SK-N-SH treated with all-trans-retinoic acid at 6 μM for 48 hours (cell line): ENCODE data around the gene LATS1.
"Not testable (repeated sequence)": the region's sequence is repeated elsewhere in the genome, so short reads cannot be mapped to it uniquely, and the experiment has no call there.

ENCODE experiments used
- ATAC-seq: fragments of 200-7000 bp; cut with Tn5 transposase; 3 replicates; pipeline ENCODE4 v1.9.1; 2020; ENCODE audit warnings: mild to moderate bottlenecking, moderate library complexity
- ARNTL ChIP-seq: fragments of 450-650 bp; formaldehyde crosslinking; IDR thresholded peaks from 2 replicates; pipeline ENCODE4 v1.5.0; 2020; ENCODE audit warnings: low read depth, mild to moderate bottlenecking, moderate library complexity, borderline replicate concordance
- BACH2 ChIP-seq: fragments of 250-450 bp; sonication (Bioruptor Pico); IDR thresholded peaks from 2 replicates; pipeline ENCODE4 v1.9.0; 2021; ENCODE audit warnings: mild to moderate bottlenecking, borderline replicate concordance
- CSDC2 ChIP-seq: fragments of 250-450 bp; sonication (Bioruptor Pico); IDR thresholded peaks from 2 replicates; pipeline ENCODE4 v1.5.0; 2020; ENCODE audit warnings: mild to moderate bottlenecking, moderate library complexity
- CSRNP3 ChIP-seq: fragments of 250-450 bp; sonication (Bioruptor Pico); IDR thresholded peaks from 2 replicates; pipeline ENCODE4 v1.5.1; 2021; ENCODE audit warnings: mild to moderate bottlenecking, moderate library complexity
- ESRRG ChIP-seq: fragments of 250-450 bp; sonication (Bioruptor Pico); IDR thresholded peaks from 2 replicates; pipeline ENCODE4 v1.6.1; 2021; ENCODE audit warnings: mild to moderate bottlenecking
- GLIS3 ChIP-seq: fragments of 250-450 bp; sonication (Bioruptor Pico); IDR thresholded peaks from 2 replicates; pipeline ENCODE4 v1.5.0; 2020; ENCODE audit warnings: mild to moderate bottlenecking, moderate library complexity
- ISL1 ChIP-seq: fragments of 250-450 bp; sonication (Bioruptor Pico); IDR thresholded peaks from 2 replicates; pipeline ENCODE4 v2.1.2; 2022; ENCODE audit warnings: mild to moderate bottlenecking, moderate library complexity
- OSR1 ChIP-seq: fragments of 250-450 bp; sonication (Bioruptor Pico); IDR thresholded peaks from 2 replicates; pipeline ENCODE4 v1.8.0; 2022; ENCODE audit warnings: moderate library complexity, mild to moderate bottlenecking, inconsistent platforms
- PATZ1 ChIP-seq: fragments of 250-450 bp; sonication (Bioruptor Pico); IDR thresholded peaks from 2 replicates; pipeline ENCODE4 v1.8.0; 2020; ENCODE audit warnings: mild to moderate bottlenecking, moderate library complexity, borderline replicate concordance
- PPARA ChIP-seq: fragments of 250-450 bp; sonication (Bioruptor Pico); IDR thresholded peaks from 2 replicates; pipeline ENCODE4 v1.5.0; 2020; ENCODE audit warnings: mild to moderate bottlenecking, borderline replicate concordance
- RARB ChIP-seq: fragments of 250-450 bp; sonication (Bioruptor Pico); IDR thresholded peaks from 2 replicates; pipeline ENCODE4 v1.8.0; 2021; ENCODE audit warnings: mild to moderate bottlenecking, moderate library complexity
- SNAI2 ChIP-seq: fragments of 250-450 bp; sonication (Bioruptor Pico); IDR thresholded peaks from 2 replicates; pipeline ENCODE4 v1.5.0; 2020; ENCODE audit warnings: mild to moderate bottlenecking, moderate library complexity
- TCF4 ChIP-seq: fragments of 250-450 bp; sonication (Bioruptor Pico); IDR thresholded peaks from 2 replicates; pipeline ENCODE4 v1.8.0; 2021; ENCODE audit warnings: mild to moderate bottlenecking, moderate library complexity, borderline replicate concordance
- TOX ChIP-seq: fragments of 250-450 bp; sonication (Bioruptor Pico); IDR thresholded peaks from 2 replicates; pipeline ENCODE4 v1.8.0; 2021; ENCODE audit warnings: mild to moderate bottlenecking, moderate library complexity, borderline replicate concordance
- ZC3H10 ChIP-seq: fragments of 250-450 bp; sonication (Bioruptor Pico); IDR thresholded peaks from 2 replicates; pipeline ENCODE4 v1.5.1; 2021; ENCODE audit warnings: mild to moderate bottlenecking, moderate library complexity
- ZFP3 ChIP-seq: fragments of 250-450 bp; sonication (Bioruptor Pico); IDR thresholded peaks from 2 replicates; pipeline ENCODE4 v1.5.0; 2020; ENCODE audit warnings: mild to moderate bottlenecking, moderate library complexity
- ZFP30 ChIP-seq: fragments of 450-650 bp; formaldehyde crosslinking; IDR thresholded peaks from 2 replicates; pipeline ENCODE4 v1.5.0; 2022; ENCODE audit warnings: mild to moderate bottlenecking, moderate library complexity
- ZNF565 ChIP-seq: fragments of 450-650 bp; formaldehyde crosslinking; conservative IDR thresholded peaks from 2 replicates; pipeline ENCODE4 v1.5.0; 2020; ENCODE audit warnings: low read depth, mild to moderate bottlenecking, moderate library complexity
- ZNF70 ChIP-seq: fragments of 450-650 bp; formaldehyde crosslinking; IDR thresholded peaks from 2 replicates; pipeline ENCODE4 v1.5.0; 2020; ENCODE audit warnings: mild to moderate bottlenecking, moderate library complexity
- ZNF8 ChIP-seq: fragments of 450-650 bp; formaldehyde crosslinking; IDR thresholded peaks from 2 replicates; pipeline ENCODE4 v1.5.0; 2020; ENCODE audit warnings: mild to moderate bottlenecking, moderate library complexity
- TF ChIP-seq, protein P1 (sequence below): fragments of 250-450 bp; sonication (Bioruptor Pico); IDR thresholded peaks from 2 replicates; pipeline ENCODE4 v1.5.1; 2020; ENCODE audit warnings: low read depth, mild to moderate bottlenecking, moderate library complexity
- TF ChIP-seq, protein P2 (sequence below): fragments of 250-450 bp; sonication (Bioruptor Pico); IDR thresholded peaks from 2 replicates; pipeline ENCODE4 v1.8.0; 2021; ENCODE audit warnings: low read depth, mild to moderate bottlenecking, moderate library complexity, borderline replicate concordance

Gene LATS1

GRCh38 chr6:149691201-149691600 is 26.7 kb downstream of the LATS1 start:
- TF ChIP-seq ESRRG (CRISPR knock-in tag) (no peak), RARB (CRISPR knock-in tag) (no peak), ISL1 (CRISPR knock-in tag) (no peak), PATZ1 (no peak), TOX (CRISPR knock-in tag) (no peak), GLIS3 (no peak), ZFP3 (CRISPR knock-in tag) (no peak), BACH2 (no peak), ZNF565 (no peak), SNAI2 (CRISPR knock-in tag) (no peak), OSR1 (CRISPR knock-in tag) (no peak), ZNF8 (CRISPR knock-in tag) (no peak), PPARA (CRISPR knock-in tag) (no peak), ARNTL (CRISPR knock-in tag) (no peak), TCF4 (CRISPR knock-in tag) (no peak)
- TF ChIP-seq, protein P1, sequence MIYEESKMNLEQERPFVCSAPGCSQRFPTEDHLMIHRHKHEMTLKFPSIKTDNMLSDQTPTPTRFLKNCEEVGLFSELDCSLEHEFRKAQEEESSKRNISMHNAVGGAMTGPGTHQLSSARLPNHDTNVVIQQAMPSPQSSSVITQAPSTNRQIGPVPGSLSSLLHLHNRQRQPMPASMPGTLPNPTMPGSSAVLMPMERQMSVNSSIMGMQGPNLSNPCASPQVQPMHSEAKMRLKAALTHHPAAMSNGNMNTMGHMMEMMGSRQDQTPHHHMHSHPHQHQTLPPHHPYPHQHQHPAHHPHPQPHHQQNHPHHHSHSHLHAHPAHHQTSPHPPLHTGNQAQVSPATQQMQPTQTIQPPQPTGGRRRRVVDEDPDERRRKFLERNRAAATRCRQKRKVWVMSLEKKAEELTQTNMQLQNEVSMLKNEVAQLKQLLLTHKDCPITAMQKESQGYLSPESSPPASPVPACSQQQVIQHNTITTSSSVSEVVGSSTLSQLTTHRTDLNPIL (CRISPR knock-in tag): no peak
- TF ChIP-seq, protein P2, sequence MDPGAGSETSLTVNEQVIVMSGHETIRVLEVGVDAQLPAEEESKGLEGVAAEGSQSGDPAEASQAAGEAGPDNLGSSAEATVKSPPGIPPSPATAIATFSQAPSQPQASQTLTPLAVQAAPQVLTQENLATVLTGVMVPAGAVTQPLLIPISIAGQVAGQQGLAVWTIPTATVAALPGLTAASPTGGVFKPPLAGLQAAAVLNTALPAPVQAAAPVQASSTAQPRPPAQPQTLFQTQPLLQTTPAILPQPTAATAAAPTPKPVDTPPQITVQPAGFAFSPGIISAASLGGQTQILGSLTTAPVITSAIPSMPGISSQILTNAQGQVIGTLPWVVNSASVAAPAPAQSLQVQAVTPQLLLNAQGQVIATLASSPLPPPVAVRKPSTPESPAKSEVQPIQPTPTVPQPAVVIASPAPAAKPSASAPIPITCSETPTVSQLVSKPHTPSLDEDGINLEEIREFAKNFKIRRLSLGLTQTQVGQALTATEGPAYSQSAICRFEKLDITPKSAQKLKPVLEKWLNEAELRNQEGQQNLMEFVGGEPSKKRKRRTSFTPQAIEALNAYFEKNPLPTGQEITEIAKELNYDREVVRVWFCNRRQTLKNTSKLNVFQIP (CRISPR knock-in tag): no peak
- ATAC-seq: no peak

DNA sequence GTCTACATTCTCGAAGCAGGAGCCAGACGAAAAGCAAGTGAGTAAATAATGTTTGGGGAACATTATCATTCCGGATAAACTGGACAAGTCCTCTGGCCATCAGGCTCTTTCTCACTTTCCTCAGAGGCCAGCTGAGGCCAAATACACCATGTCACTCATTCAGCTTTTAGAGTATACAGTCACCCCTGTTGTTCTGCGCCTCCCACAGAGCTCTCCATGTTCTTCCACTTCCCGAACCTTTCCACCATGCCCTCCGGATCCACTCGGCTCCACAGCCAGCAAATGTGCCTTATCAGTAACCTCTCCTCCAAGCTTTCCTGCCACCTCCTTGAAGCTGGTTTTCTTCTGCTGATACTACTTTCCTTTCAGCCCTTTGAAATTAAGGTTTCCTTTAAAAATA is 31.7 kb downstream of the LATS1 start:
- no peak for TF ChIP-seq GLIS3
- no peak for TF ChIP-seq ZC3H10 (CRISPR knock-in tag)
- TF ChIP-seq RARB (CRISPR knock-in tag): no peak
- TF ChIP-seq ESRRG (CRISPR knock-in tag): no peak
- no peak for ATAC-seq

DNA sequence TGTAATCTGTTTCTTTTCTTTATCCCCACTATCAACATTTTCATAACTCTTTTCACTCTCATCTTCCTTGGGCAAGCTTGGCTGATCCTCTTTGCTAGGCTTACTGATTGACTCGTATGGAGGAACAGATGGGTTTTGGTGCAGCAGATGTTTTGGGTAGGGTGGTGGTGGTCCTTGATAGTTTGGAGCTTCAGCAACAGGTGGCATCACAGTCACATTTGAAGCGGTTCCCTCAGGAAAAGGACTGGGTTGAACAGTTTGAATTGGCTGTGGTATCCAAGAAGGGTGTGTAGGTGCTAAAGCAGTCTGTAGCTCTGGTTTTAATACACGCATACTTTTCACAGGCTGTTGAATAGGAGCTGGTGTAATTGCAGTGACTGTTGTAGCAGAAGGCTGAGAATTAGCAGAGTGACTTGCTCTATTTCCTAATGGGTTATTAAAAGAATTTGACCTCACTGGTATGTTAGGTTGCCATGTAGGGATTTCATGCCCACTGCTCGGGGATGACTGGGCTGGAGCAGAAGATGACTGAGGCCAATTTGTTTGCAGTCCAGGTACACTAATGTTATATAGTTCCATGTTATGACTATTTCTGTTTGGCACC is 34.5 kb downstream of the LATS1 start:
- no peak for TF ChIP-seq TOX (CRISPR knock-in tag)
- no peak for TF ChIP-seq ZNF70 (CRISPR knock-in tag)
- no peak for TF ChIP-seq ZFP30 (CRISPR knock-in tag)
- no peak for TF ChIP-seq ZNF8 (CRISPR knock-in tag)
- TF ChIP-seq OSR1 (CRISPR knock-in tag): no peak
- TF ChIP-seq PPARA (CRISPR knock-in tag): no peak
- TF ChIP-seq PATZ1: no peak
- TF ChIP-seq RARB (CRISPR knock-in tag): no peak
- no peak for TF ChIP-seq CSRNP3 (CRISPR knock-in tag)
- TF ChIP-seq, protein P1 (CRISPR knock-in tag): no peak
- no peak for TF ChIP-seq ESRRG (CRISPR knock-in tag)
- TF ChIP-seq TCF4 (CRISPR knock-in tag): no peak
- no peak for TF ChIP-seq CSDC2
- TF ChIP-seq, protein P2 (CRISPR knock-in tag): no peak
- TF ChIP-seq ISL1 (CRISPR knock-in tag): no peak
- ATAC-seq: no peak

- not testable (repeated sequence) for ATAC-seq
Observed at GRCh38 chr6:149681845-149682244, 36.1 kb downstream of the LATS1 start.
